Measurements from ENCODE around the gene CDKAL1.

CDKAL1 gene

DNA sequence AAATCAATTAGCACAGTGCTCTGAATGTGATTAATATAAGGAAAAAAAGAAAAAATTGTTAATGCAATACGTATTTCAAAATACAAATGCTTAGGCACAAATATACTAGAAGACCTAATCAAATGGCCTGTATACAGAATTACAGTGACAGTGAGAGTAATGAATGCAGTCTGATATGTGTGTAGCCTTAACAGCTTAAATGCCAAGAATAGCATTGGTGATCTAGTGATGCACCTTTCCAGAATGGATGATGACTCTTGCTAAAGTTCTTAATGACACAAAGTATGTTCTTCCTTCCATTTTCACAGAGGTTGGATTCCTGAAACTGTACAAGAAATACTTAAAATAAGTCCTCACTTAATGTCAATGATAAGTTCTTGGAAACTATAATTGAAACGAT, 131.0 kb downstream of the CDKAL1 start:
- Histone ChIP-seq H3K27ac (replicated peaks) (no peak overlapping the region), H3K27me3 (ENCODE audit: insufficient read depth, poor library complexity, severe bottlenecking) (no peaks in the 10 kb centered on the region), H3K4me3 (replicated peaks; ENCODE audit: insufficient read depth, low read length) (no peak overlapping the region)
- DNase-seq (ENCODE audit: low read depth in 1 of 2, low spot score in 1 of 2): no peak
- TF ChIP-seq, protein P1, sequence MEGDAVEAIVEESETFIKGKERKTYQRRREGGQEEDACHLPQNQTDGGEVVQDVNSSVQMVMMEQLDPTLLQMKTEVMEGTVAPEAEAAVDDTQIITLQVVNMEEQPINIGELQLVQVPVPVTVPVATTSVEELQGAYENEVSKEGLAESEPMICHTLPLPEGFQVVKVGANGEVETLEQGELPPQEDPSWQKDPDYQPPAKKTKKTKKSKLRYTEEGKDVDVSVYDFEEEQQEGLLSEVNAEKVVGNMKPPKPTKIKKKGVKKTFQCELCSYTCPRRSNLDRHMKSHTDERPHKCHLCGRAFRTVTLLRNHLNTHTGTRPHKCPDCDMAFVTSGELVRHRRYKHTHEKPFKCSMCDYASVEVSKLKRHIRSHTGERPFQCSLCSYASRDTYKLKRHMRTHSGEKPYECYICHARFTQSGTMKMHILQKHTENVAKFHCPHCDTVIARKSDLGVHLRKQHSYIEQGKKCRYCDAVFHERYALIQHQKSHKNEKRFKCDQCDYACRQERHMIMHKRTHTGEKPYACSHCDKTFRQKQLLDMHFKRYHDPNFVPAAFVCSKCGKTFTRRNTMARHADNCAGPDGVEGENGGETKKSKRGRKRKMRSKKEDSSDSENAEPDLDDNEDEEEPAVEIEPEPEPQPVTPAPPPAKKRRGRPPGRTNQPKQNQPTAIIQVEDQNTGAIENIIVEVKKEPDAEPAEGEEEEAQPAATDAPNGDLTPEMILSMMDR (IDR thresholded peaks at IDR 0.05; ENCODE audit: insufficient read depth, low read length): no peak
- no peak for TF ChIP-seq POLR2AphosphoS5 (IDR thresholded peaks at IDR 0.05; ENCODE audit: low read depth)
- no peak for TF ChIP-seq SPI1 (IDR thresholded peaks at IDR 0.05; ENCODE audit: borderline replicate concordance, low read depth)
- TF ChIP-seq, protein P2, sequence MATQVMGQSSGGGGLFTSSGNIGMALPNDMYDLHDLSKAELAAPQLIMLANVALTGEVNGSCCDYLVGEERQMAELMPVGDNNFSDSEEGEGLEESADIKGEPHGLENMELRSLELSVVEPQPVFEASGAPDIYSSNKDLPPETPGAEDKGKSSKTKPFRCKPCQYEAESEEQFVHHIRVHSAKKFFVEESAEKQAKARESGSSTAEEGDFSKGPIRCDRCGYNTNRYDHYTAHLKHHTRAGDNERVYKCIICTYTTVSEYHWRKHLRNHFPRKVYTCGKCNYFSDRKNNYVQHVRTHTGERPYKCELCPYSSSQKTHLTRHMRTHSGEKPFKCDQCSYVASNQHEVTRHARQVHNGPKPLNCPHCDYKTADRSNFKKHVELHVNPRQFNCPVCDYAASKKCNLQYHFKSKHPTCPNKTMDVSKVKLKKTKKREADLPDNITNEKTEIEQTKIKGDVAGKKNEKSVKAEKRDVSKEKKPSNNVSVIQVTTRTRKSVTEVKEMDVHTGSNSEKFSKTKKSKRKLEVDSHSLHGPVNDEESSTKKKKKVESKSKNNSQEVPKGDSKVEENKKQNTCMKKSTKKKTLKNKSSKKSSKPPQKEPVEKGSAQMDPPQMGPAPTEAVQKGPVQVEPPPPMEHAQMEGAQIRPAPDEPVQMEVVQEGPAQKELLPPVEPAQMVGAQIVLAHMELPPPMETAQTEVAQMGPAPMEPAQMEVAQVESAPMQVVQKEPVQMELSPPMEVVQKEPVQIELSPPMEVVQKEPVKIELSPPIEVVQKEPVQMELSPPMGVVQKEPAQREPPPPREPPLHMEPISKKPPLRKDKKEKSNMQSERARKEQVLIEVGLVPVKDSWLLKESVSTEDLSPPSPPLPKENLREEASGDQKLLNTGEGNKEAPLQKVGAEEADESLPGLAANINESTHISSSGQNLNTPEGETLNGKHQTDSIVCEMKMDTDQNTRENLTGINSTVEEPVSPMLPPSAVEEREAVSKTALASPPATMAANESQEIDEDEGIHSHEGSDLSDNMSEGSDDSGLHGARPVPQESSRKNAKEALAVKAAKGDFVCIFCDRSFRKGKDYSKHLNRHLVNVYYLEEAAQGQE (IDR thresholded peaks at IDR 0.05; ENCODE audit: insufficient replicate concordance, low read depth): no peak
- TF ChIP-seq GABPA (IDR thresholded peaks at IDR 0.05; ENCODE audit: low read depth): no peak

DNA sequence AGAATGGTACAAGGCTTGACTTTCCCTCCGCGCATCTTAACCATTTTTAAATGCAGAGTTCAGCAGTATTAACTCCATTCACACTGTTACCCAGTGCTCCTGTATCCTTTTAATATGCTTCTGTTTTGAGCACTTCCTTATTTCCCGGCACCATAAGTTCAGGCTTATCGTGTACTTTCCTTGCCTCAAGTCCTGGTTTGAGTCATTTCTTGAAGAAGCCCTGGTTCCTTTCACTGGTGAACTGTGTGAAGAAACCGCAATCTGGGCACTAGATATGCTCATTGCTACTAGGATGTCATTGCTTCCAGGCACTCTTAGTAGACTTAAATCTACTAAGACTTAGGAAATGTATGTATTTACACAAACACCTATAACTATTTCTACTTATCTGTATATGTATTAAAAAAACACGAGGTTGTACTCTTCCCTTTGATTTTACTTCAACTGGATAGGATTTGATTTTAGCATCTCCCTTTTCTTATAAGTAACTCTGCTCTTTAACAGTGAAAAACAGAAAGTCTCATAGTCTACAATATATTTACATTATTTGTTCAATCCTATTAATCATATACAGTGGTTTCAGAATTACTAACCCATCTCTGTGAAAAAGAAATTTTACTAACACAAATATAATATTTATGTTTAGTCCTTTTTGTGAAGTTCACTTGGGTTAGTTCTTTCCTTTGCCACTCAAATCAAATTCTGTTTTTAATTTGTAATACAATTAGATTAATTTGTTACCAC, 135.5 kb downstream of the CDKAL1 start:
- Histone ChIP-seq H3K27ac (replicated peaks) (no peak overlapping the region), H3K4me3 (replicated peaks; ENCODE audit: insufficient read depth, low read length) (no peak overlapping the region), H3K27me3 (ENCODE audit: insufficient read depth, poor library complexity, severe bottlenecking) (no peaks in the 10 kb centered on the region)
- DNase-seq (ENCODE audit: low read depth in 1 of 2, low spot score in 1 of 2): peak in 1 of 2 experiments; percentile 15
- TF ChIP-seq, protein P2 (IDR thresholded peaks at IDR 0.05; ENCODE audit: insufficient replicate concordance, low read depth): no peak
- TF ChIP-seq GABPA (IDR thresholded peaks at IDR 0.05; ENCODE audit: low read depth): no peak
- TF ChIP-seq SPI1 (IDR thresholded peaks at IDR 0.05; ENCODE audit: borderline replicate concordance, low read depth): peak; percentile 94
- TF ChIP-seq, protein P1 (IDR thresholded peaks at IDR 0.05; ENCODE audit: insufficient read depth, low read length): no peak
- no peak for TF ChIP-seq POLR2AphosphoS5 (IDR thresholded peaks at IDR 0.05; ENCODE audit: low read depth)

DNA sequence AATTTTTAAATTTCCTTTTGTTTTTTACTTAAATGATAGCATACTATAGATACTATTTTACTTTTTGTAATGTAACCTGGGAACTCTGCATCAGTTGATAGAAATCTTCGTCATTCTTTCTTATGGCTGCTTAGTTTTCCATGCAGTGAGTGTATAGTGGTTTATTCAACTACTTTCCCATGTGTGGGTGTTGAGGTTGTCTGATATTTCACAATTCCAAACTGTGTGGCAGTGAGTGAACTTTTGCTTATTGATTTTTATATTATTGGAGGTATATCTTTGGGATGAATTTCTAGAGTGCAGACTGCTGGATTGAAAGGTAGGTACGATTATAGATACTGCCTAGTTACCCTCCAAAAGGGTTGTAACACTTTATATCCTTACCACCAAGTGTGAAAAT, 136.5 kb downstream of the CDKAL1 start:
- DNase-seq (ENCODE audit: low read depth in 1 of 2, low spot score in 1 of 2): no peak
- Histone ChIP-seq H3K27me3 (ENCODE audit: insufficient read depth, poor library complexity, severe bottlenecking) (no peaks in the 10 kb centered on the region), H3K27ac (replicated peaks) (no peak overlapping the region), H3K4me3 (replicated peaks; ENCODE audit: insufficient read depth, low read length) (no peak overlapping the region)
- TF ChIP-seq GABPA (IDR thresholded peaks at IDR 0.05; ENCODE audit: low read depth): no peak
- TF ChIP-seq SPI1 (IDR thresholded peaks at IDR 0.05; ENCODE audit: borderline replicate concordance, low read depth): no peak
- TF ChIP-seq POLR2AphosphoS5 (IDR thresholded peaks at IDR 0.05; ENCODE audit: low read depth): no peak
- TF ChIP-seq, protein P1 (IDR thresholded peaks at IDR 0.05; ENCODE audit: insufficient read depth, low read length): no peak
- TF ChIP-seq, protein P2 (IDR thresholded peaks at IDR 0.05; ENCODE audit: insufficient replicate concordance, low read depth): no peak
